ENCODE data around the gene CNGB1. TPM values are rescaled to one million over a fixed set of nuclear protein-coding genes. Genes with fewer than 3 reads are reported as not detected.

CNGB1 gene
- total and polyA plus RNA-seq, 9 donors = 0.11 TPM; not detected in 8

GRCh38 chr16:57911743-57912142, 59.2 kb downstream of the CNGB1 start:
- TF ChIP-seq CTCF (IDR thresholded peaks at IDR 0.05) (no peak), EP300 (IDR thresholded peaks at IDR 0.05) (no peak), POLR2A (IDR thresholded peaks at IDR 0.05) (no peak)
- 81 to 89% (median 89%) methylated on average over 9 of the region's 9 CpGs for WGBS, 3 donors
- no peak overlapping the region for H3K4me3 ChIP-seq
- no peaks in the 10 kb centered on the region for H3K4me1 ChIP-seq (ENCODE audit: insufficient read depth)
- intact Hi-C loops (cut with DNase I) = loop anchor here in 1 of 4 donors (5.0 kb wide), 1 partner anchor 86 kb away; no protein-coding TSS in a partner anchor
- H3K9me3 ChIP-seq = no peaks in the 10 kb centered on the region
- no peak for DNase-seq
- no peaks in the 10 kb centered on the region for H3K27me3 ChIP-seq
- no peak overlapping the region for H3K27ac ChIP-seq
- no peaks in the 10 kb centered on the region for H3K36me3 ChIP-seq

- intact Hi-C loops (cut with DNase I) = loop anchor here in 1 of 4 donors (5.0 kb wide), 1 partner anchor 87 kb away; no protein-coding TSS in a partner anchor
- no peaks in the 10 kb centered on the region for H3K36me3 ChIP-seq
- H3K27me3 ChIP-seq = no peaks in the 10 kb centered on the region
- no peaks in the 10 kb centered on the region for H3K9me3 ChIP-seq
- no peak overlapping the region for H3K27ac ChIP-seq
- TF ChIP-seq POLR2A (IDR thresholded peaks at IDR 0.05) = no peak
- no peak for TF ChIP-seq CTCF (IDR thresholded peaks at IDR 0.05)
- no peak for TF ChIP-seq EP300 (IDR thresholded peaks at IDR 0.05)
- WGBS, 3 donors = 85 to 91% (median 89%) methylated on average over 6 of the region's 6 CpGs
- no peak for DNase-seq
- no peaks in the 10 kb centered on the region for H3K4me1 ChIP-seq (ENCODE audit: insufficient read depth)
- no peak overlapping the region for H3K4me3 ChIP-seq
These were observed 60.2 kb downstream of the CNGB1 start for GRCh38 chr16:57910696-57911095.

GRCh38 chr16:57908409-57908987, 62.4 kb downstream of the CNGB1 start:
- Histone ChIP-seq H3K27ac (no peak overlapping the region), H3K4me1 (ENCODE audit: insufficient read depth) (no peaks in the 10 kb centered on the region), H3K36me3 (no peaks in the 10 kb centered on the region), H3K9me3 (no peaks in the 10 kb centered on the region), H3K27me3 (no peaks in the 10 kb centered on the region), H3K4me3 (no peak overlapping the region)
- WGBS, 3 donors = 71 to 75% (median 75%) methylated on average over 12 of the region's 12 CpGs
- intact Hi-C loops (cut with DNase I) = loop anchor here in 3 of 4 donors (5.0 to 10.0 kb wide), 4 partner anchors 86 to 216 kb away; partner anchors contain the start of genes CFAP20 (in 1 of the 3), USB1 (in 1 of the 3) and ZNF319 (in 1 of the 3)
- no peak for DNase-seq
- TF ChIP-seq CTCF (IDR thresholded peaks at IDR 0.05) (no peak), EP300 (IDR thresholded peaks at IDR 0.05) (no peak), POLR2A (IDR thresholded peaks at IDR 0.05) (no peak)

- intact Hi-C loops (cut with DNase I) = loop anchor here in 3 of 4 donors (5.0 to 10.0 kb wide), 4 partner anchors 88 to 218 kb away; partner anchors contain the start of genes CFAP20 (in 1 of the 3), USB1 (in 1 of the 3) and ZNF319 (in 1 of the 3)
- 22 to 28% (median 25%) methylated on average over 28 of the region's 28 CpGs for WGBS, 3 donors
- no peaks in the 10 kb centered on the region for H3K4me1 ChIP-seq (ENCODE audit: insufficient read depth)
- H3K27ac ChIP-seq = no peak overlapping the region
- H3K36me3 ChIP-seq = no peaks in the 10 kb centered on the region
- TF ChIP-seq POLR2A (IDR thresholded peaks at IDR 0.05) (no peak), CTCF (IDR thresholded peaks at IDR 0.05) (no peak), EP300 (IDR thresholded peaks at IDR 0.05) (no peak)
- no peaks in the 10 kb centered on the region for H3K27me3 ChIP-seq
- H3K4me3 ChIP-seq = no peak overlapping the region
- no peaks in the 10 kb centered on the region for H3K9me3 ChIP-seq
- no peak for DNase-seq
These were observed 64.3 kb downstream of the CNGB1 start for GRCh38 chr16:57906382-57907316.

All from ovary (tissue), 9 donors.